HL-60 (cell line): ENCODE results near the gene PSMC3.

Experiments
- DNase-seq, 2 experiments: peaks; one replicate each; pipeline ENCODE4 v3.0.0-alpha.2; 2010 to 2020; ENCODE audit warnings: low read depth in 1 of 2, low spot score in 1 of 2
- H3K27ac ChIP-seq: fragments of 250-450 bp; sonication (Bioruptor Pico); replicated peaks from 2 replicates; pipeline ENCODE4 v1.5.1; 2020; ENCODE audit warnings: mild to moderate bottlenecking, moderate library complexity
- H3K27me3 ChIP-seq: fragments of 250-450 bp; sonication (Bioruptor Pico); 2 replicates; pipeline ENCODE4 v1.5.1; 2021; ENCODE audit warnings: mild to moderate bottlenecking, moderate library complexity; ENCODE audit not compliant: insufficient read depth, poor library complexity, severe bottlenecking
- H3K4me3 ChIP-seq: replicated peaks from 2 replicates; pipeline ENCODE4 v1.5.1; 2011; ENCODE audit warnings: mild to moderate bottlenecking, control low read depth, low read length; ENCODE audit not compliant: insufficient read depth
- CTCF ChIP-seq: IDR thresholded peaks from one replicate; pipeline ENCODE4 v1.5.1; 2011; ENCODE audit warnings: low read length, control low read depth, inconsistent platforms; ENCODE audit not compliant: insufficient read depth
- GABPA ChIP-seq: IDR thresholded peaks from 2 replicates; pipeline ENCODE4 v1.6.1; 2012; ENCODE audit warnings: low read depth
- POLR2AphosphoS5 ChIP-seq: IDR thresholded peaks from 2 replicates; pipeline ENCODE4 v1.6.1; 2012; ENCODE audit warnings: low read depth
- SPI1 ChIP-seq: IDR thresholded peaks from 2 replicates; pipeline ENCODE4 v1.6.1; 2012; ENCODE audit warnings: low read depth, mild to moderate bottlenecking, borderline replicate concordance
- TF ChIP-seq, protein P1 (sequence below): IDR thresholded peaks from 2 replicates; pipeline ENCODE4 v1.6.1; 2012; ENCODE audit warnings: low read depth; ENCODE audit not compliant: insufficient replicate concordance

The PSMC3 gene

GRCh38 chr11:47431356-47432083 lies 5.3 kb upstream of the PSMC3 start:
- Histone ChIP-seq H3K27ac (no peak overlapping the region), H3K27me3 (no peaks in the 10 kb centered on the region), H3K4me3 (no peak overlapping the region)
- TF ChIP-seq GABPA (no peak), POLR2AphosphoS5 (no peak), CTCF (no peak), SPI1 (no peak)
- TF ChIP-seq, protein P1, sequence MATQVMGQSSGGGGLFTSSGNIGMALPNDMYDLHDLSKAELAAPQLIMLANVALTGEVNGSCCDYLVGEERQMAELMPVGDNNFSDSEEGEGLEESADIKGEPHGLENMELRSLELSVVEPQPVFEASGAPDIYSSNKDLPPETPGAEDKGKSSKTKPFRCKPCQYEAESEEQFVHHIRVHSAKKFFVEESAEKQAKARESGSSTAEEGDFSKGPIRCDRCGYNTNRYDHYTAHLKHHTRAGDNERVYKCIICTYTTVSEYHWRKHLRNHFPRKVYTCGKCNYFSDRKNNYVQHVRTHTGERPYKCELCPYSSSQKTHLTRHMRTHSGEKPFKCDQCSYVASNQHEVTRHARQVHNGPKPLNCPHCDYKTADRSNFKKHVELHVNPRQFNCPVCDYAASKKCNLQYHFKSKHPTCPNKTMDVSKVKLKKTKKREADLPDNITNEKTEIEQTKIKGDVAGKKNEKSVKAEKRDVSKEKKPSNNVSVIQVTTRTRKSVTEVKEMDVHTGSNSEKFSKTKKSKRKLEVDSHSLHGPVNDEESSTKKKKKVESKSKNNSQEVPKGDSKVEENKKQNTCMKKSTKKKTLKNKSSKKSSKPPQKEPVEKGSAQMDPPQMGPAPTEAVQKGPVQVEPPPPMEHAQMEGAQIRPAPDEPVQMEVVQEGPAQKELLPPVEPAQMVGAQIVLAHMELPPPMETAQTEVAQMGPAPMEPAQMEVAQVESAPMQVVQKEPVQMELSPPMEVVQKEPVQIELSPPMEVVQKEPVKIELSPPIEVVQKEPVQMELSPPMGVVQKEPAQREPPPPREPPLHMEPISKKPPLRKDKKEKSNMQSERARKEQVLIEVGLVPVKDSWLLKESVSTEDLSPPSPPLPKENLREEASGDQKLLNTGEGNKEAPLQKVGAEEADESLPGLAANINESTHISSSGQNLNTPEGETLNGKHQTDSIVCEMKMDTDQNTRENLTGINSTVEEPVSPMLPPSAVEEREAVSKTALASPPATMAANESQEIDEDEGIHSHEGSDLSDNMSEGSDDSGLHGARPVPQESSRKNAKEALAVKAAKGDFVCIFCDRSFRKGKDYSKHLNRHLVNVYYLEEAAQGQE = no peak
- no peak for DNase-seq

GRCh38 chr11:47430524-47430923 lies 4.3 kb upstream of the PSMC3 start:
- Histone ChIP-seq H3K27me3 (no peaks in the 10 kb centered on the region), H3K27ac (no peak overlapping the region), H3K4me3 (no peak overlapping the region)
- DNase-seq = no peak
- no peak for TF ChIP-seq GABPA
- no peak for TF ChIP-seq POLR2AphosphoS5
- TF ChIP-seq CTCF = no peak
- no peak for TF ChIP-seq SPI1
- TF ChIP-seq, protein P1 = no peak

DNA sequence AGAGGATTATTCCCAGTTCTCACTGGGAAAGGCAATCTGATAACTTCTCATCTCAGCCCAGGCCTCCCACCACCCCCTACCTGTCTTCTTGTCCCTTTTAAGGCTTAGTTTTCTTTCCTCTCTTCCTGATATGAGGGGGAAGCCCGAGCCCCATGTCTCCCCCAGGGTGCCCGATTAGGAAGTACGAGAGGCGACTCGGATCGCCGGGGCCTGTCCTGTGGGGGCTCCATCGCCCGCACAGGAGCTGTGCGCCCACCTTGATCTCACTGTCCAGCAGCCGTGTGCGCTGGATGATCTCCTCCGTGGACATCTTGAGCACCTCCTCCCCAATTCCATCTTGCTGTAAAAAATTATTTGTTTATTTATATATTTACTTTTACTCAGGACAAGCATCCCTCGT lies 628 bp downstream of the PSMC3 start:
- no peak for DNase-seq
- no peak for TF ChIP-seq SPI1
- TF ChIP-seq, protein P1 = no peak
- no peak for TF ChIP-seq GABPA
- no peak for TF ChIP-seq POLR2AphosphoS5
- TF ChIP-seq CTCF = no peak
- no peaks in the 10 kb centered on the region for H3K27me3 ChIP-seq
- H3K4me3 ChIP-seq = peak overlapping the region; percentile 97
- peak overlapping the region; percentile 99 for H3K27ac ChIP-seq
